HL-60/S4 (cell line): ENCODE measurements around the gene NPY1R.

ENCODE experiments used
- in situ Hi-C: fragments of 300-500 bp; cut with MboI; formaldehyde crosslinking; loops from 2 replicates; pipeline ENCODE4 v1.14.3; 2022; ENCODE audit warnings: low sequenced_read_pairs

NPY1R gene

DNA sequence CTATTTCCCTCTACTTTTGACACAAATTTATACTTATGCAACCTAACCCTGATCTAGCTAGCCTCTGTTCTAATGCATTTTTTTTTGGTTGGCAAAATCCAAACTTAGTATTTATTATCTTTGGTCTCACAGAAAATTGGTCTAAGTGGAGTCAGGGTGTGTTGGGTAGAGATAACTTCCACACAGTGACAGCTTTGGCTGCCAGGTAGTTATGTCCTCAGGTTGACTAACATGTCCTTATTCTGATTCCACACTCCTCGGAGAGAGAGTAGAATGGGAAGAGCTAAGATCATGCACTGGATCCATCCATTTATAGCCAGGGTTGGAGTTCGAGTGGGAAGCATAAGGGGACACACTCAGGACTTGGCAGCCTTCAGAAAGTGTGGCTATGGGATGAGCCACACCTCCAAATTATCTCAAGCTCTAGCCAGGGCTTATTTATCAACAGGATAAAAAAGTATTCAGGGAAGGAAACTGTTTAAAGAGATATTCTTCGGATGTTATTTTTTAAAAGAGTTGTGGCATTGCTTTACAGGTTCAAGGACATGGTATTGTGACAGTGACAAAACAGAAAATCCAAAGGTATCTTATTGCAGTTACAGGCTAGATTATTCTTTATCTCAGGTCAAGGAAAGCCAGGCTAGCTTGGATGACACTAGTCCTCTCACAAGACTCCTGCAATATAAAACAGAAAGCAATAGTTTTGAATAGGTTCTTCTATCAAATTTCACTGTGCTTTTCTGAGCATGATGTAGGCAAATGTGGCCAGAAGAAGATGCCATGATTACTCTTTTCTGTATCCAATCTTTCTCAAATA lies 51.5 kb downstream of the NPY1R start:
- in situ Hi-C loops, result no loop called here

DNA sequence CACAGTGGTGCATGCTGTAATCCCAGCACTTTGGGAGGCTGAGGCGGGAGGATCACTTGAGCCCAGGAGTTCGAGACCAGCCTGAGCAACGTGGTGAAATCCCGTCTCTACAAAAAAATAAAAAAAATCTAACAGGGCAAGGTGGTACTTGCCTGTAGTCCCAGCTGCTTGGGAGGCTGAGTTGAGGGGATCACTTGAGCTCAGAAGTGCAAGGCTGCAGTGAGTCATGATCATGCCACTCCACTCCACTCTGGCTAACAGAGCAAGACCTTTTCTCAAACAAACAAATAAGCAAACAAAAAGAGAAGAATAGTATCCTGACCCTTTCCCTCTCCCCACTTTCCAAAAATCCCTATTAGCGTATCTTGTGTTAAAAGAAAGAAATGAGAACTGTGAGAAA lies 52.7 kb downstream of the NPY1R start:
- in situ Hi-C loops, result no loop called here

DNA sequence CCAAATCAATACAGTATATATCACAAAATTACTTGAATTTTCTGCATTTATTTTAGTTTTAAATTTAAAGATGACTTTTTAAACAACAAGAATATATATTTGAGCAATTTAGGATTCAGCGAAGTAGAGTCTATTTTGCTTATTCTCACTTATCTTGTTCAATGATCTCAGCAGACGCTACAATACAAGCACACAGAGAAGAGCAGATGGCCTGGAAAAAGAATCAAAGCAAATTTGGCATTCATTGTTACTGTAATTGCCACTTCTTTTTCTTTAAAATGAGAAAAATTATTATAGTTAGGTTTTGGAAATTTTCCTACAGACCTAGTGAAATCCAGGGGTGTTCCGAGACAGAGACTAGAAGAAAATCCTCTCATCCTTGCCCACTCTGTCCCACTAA lies 57.5 kb downstream of the NPY1R start:
- in situ Hi-C loops, result no loop called here
